GM08714 (cell line): Measurements from ENCODE around the gene CHN1.

Source experiments
- H3K4me3 ChIP-seq: fragments of 200-500 bp; sonication (Bioruptor generic); 2 replicates; pipeline ENCODE4 v1.5.1; 2014; ENCODE audit warnings: mild to moderate bottlenecking, low read length, inconsistent platforms
- ZNF274 ChIP-seq: IDR thresholded peaks from 2 replicates; pipeline ENCODE4 v1.6.1; 2012; ENCODE audit warnings: mild to moderate bottlenecking, low read depth, low read length

CHN1 gene

GRCh38 chr2:174797781-174798276 lies 207.4 kb downstream of the CHN1 start:
- no peak for TF ChIP-seq ZNF274
- no peak overlapping the region for H3K4me3 ChIP-seq

- no peak overlapping the region for H3K4me3 ChIP-seq
- no peak for TF ChIP-seq ZNF274
These were observed 208.8 kb downstream of the CHN1 start for GRCh38 chr2:174796319-174796771.

- no peak for TF ChIP-seq ZNF274
- no peak overlapping the region for H3K4me3 ChIP-seq
These were observed 210.3 kb downstream of the CHN1 start for GRCh38 chr2:174794851-174795374.

GRCh38 chr2:174792309-174793025 lies 212.7 kb downstream of the CHN1 start:
- no peak for TF ChIP-seq ZNF274
- no peak overlapping the region for H3K4me3 ChIP-seq

GRCh38 chr2:174791746-174792280 lies 213.4 kb downstream of the CHN1 start:
- H3K4me3 ChIP-seq = no peak overlapping the region
- TF ChIP-seq ZNF274 = no peak

GRCh38 chr2:174791020-174791419 lies 214.2 kb downstream of the CHN1 start:
- no peak for TF ChIP-seq ZNF274
- no peak overlapping the region for H3K4me3 ChIP-seq

- no peak for TF ChIP-seq ZNF274
- H3K4me3 ChIP-seq = no peak overlapping the region
These were observed 216.2 kb downstream of the CHN1 start for GRCh38 chr2:174789001-174789400.

GRCh38 chr2:174788291-174788929 lies 216.8 kb downstream of the CHN1 start:
- H3K4me3 ChIP-seq = no peak overlapping the region
- no peak for TF ChIP-seq ZNF274

GRCh38 chr2:174787487-174788205 lies 217.5 kb downstream of the CHN1 start:
- TF ChIP-seq ZNF274 = no peak
- no peak overlapping the region for H3K4me3 ChIP-seq

- TF ChIP-seq ZNF274 = no peak
- H3K4me3 ChIP-seq = no peak overlapping the region
These were observed 219.0 kb downstream of the CHN1 start for GRCh38 chr2:174786066-174786725.

- no peak for TF ChIP-seq ZNF274
- no peak overlapping the region for H3K4me3 ChIP-seq
These were observed 219.7 kb downstream of the CHN1 start for GRCh38 chr2:174785481-174785880.

- no peak for TF ChIP-seq ZNF274
- H3K4me3 ChIP-seq = no peak overlapping the region
These were observed 220.3 kb downstream of the CHN1 start for GRCh38 chr2:174784909-174785308.

- no peak for TF ChIP-seq ZNF274
- no peak overlapping the region for H3K4me3 ChIP-seq
These were observed 220.9 kb downstream of the CHN1 start for GRCh38 chr2:174784316-174784715.

GRCh38 chr2:174781996-174782395 lies 223.2 kb downstream of the CHN1 start:
- TF ChIP-seq ZNF274 = no peak
- no peak overlapping the region for H3K4me3 ChIP-seq
